Putamen (tissue), 1 donor: ENCODE data around the gene SPPL2B.
"Not testable (repeated sequence)": the region's sequence is repeated elsewhere in the genome, so short reads cannot be mapped to it uniquely, and the experiment has no call there.

Source experiments
- DNase-seq: peaks from one replicate; pipeline ENCODE4 v3.0.0-alpha.2; 2016; ENCODE audit warnings: low spot score

SPPL2B gene, protein sequence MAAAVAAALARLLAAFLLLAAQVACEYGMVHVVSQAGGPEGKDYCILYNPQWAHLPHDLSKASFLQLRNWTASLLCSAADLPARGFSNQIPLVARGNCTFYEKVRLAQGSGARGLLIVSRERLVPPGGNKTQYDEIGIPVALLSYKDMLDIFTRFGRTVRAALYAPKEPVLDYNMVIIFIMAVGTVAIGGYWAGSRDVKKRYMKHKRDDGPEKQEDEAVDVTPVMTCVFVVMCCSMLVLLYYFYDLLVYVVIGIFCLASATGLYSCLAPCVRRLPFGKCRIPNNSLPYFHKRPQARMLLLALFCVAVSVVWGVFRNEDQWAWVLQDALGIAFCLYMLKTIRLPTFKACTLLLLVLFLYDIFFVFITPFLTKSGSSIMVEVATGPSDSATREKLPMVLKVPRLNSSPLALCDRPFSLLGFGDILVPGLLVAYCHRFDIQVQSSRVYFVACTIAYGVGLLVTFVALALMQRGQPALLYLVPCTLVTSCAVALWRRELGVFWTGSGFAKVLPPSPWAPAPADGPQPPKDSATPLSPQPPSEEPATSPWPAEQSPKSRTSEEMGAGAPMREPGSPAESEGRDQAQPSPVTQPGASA

GRCh38 chr19:2328401-2329148 lies at the start of gene SPPL2B, which contains the start of gene LSM7:
Gene SPPL2B (plus strand): TSS chr19:2328684. CDS start chr19:2328710, 26 bp downstream.
Gene LSM7 (minus strand): TSS chr19:2328586. CDS start chr19:2328566, 20 bp downstream.
- DNase-seq, result peak; percentile 87

- DNase-seq, result no peak
Observed at GRCh38 chr19:2280633-2281264, 47.7 kb upstream of the SPPL2B start.

- DNase-seq, result not testable (repeated sequence)
Observed at GRCh38 chr19:2281265-2282061, 47.0 kb upstream of the SPPL2B start.

DNA sequence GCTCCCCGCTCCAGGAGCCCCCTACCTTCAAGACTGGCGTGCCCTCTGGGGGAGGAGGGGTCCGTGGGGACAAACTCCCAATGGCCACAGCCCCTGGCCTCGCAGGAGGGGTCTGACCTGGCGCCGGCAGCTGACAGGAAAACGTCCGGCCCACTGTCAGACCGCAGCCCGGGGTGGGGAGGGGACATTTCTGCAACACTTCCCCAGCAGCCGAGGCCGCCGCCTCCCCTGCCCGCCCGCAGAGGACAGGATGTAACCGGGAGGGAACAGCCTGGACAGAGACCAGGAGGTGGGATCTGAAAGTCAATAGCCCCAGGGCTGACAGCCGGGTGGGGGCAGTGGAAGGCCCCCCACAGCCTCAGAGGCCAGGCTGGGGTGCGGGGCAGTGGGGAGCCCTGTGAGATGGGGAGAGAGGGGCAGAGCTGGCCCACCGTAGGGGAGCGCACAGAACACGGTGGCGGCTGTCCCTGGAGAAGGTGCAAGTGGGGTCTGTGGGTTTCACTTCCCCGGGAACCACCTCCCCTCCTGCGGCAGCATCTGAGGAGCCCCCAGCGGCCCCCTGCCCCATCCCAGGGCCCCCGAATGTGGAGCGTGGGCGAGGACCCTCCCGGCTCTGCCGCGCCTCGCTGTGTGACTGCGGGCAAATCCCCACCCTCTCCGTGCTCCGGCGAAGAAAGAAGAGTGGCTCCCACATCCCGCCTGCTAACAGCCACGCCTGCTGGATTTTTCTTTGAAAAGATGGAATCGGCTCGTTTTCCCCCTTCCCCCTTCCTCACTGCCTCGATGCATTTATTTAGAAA lies 46.2 kb upstream of the SPPL2B start, which contains the start of gene PEAK3:
Gene PEAK3 (minus strand): TSS at position 114 of the 800 bp plus-strand sequence. CDS start 1,244 bp downstream, outside the sequence.
- DNase-seq, result peak; percentile 71

DNA sequence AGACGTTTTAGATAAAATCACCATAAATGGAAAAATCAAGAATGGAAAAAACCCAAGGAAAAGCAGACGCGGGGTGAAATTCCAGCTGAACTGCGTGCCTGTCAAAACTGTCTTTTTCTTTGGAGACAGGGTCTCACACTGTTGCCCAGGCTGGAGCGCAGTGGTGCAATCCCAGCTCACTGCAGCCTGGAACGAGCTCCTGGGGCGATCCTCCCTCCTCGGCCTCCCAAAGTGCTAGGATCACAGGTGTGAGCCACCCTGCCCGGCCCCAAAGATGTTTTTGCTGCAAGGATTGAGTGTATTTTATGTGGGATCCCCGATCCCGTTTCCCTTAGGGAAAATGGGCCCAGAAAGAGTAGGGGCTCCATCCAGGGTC lies 45.6 kb upstream of the SPPL2B start:
- no peak for DNase-seq

DNA sequence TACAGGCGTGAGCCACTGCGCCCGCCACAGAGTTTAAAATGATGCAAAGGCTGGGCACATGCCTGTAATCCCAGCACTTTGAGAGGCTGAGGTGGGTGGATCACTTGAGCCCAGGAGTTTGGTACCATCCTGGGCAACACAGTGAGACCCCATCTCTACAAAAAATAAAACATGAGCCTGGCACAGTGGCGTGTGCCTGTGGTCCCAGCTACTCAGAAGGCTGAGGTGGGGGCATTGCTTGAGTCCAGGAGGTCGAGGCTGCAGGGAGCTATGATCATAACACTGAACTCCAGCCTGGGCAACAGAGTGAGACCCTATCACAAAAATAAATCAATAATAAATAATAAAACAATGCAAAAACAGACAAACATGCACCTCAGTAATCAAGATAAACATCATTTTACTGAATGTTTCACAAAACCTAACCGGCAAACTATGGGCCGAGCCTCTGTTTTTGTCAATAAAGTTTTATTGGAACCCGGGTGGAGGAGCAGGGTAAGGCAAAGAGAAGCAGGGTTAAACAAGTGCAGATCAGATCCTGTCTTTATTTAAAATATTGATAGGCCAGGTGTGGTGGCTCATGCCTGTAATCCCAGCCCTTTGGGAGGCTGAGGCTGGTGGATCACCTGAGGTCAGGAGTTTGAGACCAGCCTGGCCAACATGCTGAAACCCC lies 44.5 kb upstream of the SPPL2B start:
- DNase-seq, result no peak

- DNase-seq, result no peak
Observed at GRCh38 chr19:2286402-2287140, 41.9 kb upstream of the SPPL2B start.

DNA sequence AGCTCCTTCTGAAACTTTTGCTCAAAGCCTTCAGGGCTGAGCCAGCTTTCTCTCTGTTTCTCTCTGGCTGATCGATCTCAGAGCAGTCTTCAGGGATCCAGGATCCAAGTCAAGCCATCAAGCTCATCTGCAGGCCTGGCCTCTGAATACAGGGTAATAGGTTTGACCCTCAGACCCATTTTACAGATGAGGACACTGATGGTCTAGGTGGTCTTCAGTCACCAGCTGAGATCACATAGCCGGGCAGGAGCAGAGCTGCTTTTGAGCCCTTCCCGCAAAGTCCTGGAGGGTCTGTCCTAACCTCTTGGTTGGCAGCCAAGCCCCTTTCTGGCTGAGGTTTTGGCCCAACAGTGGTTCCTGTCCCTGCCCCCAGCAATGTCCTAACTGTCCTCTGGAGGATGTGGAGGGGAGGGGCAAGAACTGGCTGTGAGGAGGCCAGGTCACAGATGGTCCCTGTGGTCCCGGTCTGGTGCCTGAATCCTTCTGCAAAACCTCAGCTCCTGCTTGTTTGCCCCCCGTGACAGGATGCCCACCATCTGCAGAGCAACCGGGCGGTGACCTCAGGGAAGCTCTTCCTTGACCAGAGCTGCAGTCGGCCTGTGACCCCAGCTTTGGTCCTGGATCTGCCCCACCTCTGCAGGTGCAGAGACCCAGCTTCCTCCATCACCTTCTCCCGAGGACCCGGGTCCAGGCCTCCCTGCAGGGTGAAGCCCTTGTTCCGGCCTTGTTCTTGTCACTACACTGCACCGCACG lies 40.7 kb upstream of the SPPL2B start:
- no peak for DNase-seq

DNA sequence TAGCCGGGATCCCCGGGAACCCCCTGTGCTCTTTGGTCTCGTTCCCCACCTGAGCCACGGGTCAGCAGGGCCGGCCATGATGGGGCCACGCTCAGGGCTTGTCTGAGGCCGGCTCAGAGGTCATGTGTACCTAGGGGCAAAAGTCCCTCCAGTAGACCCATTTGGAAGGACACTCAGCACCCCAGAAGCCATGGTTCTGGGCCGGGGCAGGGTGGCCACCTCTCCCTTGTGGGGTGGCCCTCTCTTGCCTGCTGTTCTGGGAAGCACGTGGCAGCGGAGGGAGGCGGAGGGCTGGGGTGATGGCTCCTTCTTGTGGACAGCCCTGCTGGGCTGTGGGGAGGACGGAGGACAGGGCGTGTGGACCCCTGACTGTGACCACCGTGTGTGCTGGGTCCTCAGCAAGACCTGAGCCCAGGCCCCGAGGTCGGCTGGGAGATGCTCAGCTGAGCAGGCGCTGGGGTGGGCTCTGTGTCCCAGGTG lies 40.1 kb upstream of the SPPL2B start:
- no peak for DNase-seq

- no peak for DNase-seq
Observed at GRCh38 chr19:2288818-2289713, 39.4 kb upstream of the SPPL2B start.

DNA sequence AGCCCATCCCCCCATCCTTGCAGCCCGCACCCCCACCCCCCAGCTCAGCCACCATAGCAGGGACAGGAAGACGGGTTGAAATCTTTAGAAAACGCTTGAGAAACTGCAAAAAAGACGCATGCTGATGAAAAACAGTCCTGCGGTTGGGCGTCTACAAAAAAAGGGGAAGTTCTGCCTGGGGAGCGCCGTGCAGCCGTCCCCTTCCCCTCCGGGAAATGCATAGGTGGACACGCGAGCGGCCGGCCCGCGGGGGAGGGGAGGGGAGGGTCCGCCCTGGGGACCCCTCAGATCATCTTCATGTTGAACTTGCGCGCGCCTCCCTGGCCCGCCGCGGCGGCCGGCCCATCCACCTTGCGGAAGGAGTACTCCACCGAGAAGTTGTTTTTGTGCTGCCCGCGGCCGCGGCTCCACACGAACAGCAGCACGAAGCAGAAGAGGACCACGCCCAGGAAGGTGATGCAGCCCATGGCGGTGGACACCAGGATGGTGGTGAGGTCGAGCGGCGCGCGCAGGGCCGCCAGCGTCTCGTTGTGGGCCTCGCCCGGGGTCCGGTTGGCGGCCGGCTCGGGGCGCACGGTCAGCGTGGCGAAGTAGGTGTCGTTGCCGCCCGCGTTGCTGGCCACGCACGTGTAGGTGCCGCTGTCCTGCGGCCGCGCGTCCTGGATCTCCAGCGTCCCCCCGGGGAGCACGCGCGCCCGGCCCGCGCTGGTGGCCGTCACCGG lies 38.6 kb upstream of the SPPL2B start:
- no peak for DNase-seq

- DNase-seq, result no peak
Observed at GRCh38 chr19:2290441-2291184, 37.9 kb upstream of the SPPL2B start.

GRCh38 chr19:2291185-2291751 lies 37.2 kb upstream of the SPPL2B start:
- no peak for DNase-seq

DNA sequence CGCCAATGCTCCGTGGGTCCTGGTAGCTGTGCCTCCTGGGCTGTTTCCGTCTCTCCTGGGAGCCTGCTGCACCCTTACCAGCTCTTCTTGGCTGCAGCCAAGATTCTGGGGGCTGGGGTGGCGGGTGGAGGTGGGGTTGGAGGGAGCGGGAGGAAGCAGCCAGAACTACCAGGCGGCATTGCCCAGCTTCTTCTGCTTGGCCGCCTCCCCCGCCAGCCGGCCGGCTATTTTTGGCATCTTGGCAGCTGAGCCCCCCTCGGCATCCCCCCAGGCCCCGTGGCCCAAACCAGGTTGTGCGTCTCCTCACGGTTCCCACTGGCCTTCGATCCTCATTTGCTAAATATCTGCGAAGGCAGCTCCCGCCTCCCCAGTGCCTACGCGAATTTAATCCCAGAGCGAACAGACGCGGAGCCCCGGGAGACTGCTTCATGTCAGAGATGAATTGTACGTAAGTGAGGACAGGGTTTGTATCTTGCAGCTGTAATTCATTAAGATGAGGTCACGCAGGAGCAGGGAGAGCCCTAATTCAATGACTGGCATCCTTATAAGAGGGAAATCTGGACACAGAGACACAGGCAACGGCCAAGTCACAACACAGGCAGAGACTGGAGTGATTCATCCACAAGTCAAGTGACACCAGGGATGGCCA lies 33.7 kb upstream of the SPPL2B start:
- peak; percentile 74 for DNase-seq

DNA sequence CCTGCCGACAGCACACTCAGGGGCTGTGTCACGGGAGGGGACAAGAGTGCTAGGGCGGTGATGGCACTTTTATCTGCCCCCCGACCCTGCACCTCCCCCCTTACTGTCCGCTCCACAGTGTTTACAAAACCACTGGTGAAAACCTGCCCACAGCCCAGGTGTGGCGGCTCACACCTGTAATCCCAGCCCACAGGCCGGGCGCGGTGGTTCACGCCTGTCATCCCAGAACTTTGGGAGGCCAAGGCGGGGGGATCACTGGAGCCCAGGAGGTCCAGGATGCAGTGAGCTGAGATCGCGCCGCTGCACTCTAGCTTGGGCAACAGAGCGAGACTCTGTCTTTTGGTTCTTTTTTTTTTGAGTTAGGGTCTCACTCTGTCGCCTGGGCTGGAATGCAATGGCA lies 32.3 kb upstream of the SPPL2B start:
- DNase-seq, result no peak
